ENCODE data around the gene OR51F1. TPM values are rescaled to one million over a fixed set of nuclear protein-coding genes. Genes with fewer than 3 reads are reported as not detected.

OR51F1 gene
- total and polyA plus RNA-seq, 7 donors: not detected

GRCh38 chr11:4798427-4799183 lies 28.9 kb upstream of the OR51F1 start:
- H3K9me3 ChIP-seq: no peaks in the 10 kb centered on the region
- no peaks in the 10 kb centered on the region for H3K36me3 ChIP-seq
- WGBS, 2 donors: 58 to 69% methylated on average over 6 of the region's 6 CpGs
- no peak overlapping the region for H3K4me3 ChIP-seq
- intact Hi-C loops (cut with DNase I): no loop called here
- H3K4me1 ChIP-seq: no peaks in the 10 kb centered on the region
- H3K27me3 ChIP-seq: no peaks in the 10 kb centered on the region
- DNase-seq: no peak
- TF ChIP-seq EP300 (IDR thresholded peaks at IDR 0.05) (no peak), CTCF (IDR thresholded peaks at IDR 0.05) (no peak), POLR2AphosphoS5 (IDR thresholded peaks at IDR 0.05) (no peak), POLR2A (IDR thresholded peaks at IDR 0.05) (no peak)
- H3K27ac ChIP-seq: no peak overlapping the region

- Histone ChIP-seq H3K27ac (no peak overlapping the region), H3K27me3 (no peaks in the 10 kb centered on the region), H3K4me3 (no peak overlapping the region), H3K4me1 (no peaks in the 10 kb centered on the region), H3K36me3 (no peaks in the 10 kb centered on the region), H3K9me3 (no peaks in the 10 kb centered on the region)
- intact Hi-C loops (cut with DNase I): no loop called here
- TF ChIP-seq CTCF (IDR thresholded peaks at IDR 0.05) (no peak), EP300 (IDR thresholded peaks at IDR 0.05) (no peak), POLR2A (IDR thresholded peaks at IDR 0.05) (no peak), POLR2AphosphoS5 (IDR thresholded peaks at IDR 0.05) (no peak)
- DNase-seq: no peak
- 0 to 19% methylated on average over 2 of the region's 2 CpGs for WGBS, 2 donors
Measured at GRCh38 chr11:4797206-4797605, 27.5 kb upstream of the OR51F1 start.

- intact Hi-C loops (cut with DNase I): no loop called here
- Histone ChIP-seq H3K4me1 (no peaks in the 10 kb centered on the region), H3K27ac (no peak overlapping the region), H3K27me3 (no peaks in the 10 kb centered on the region), H3K4me3 (no peak overlapping the region), H3K36me3 (no peaks in the 10 kb centered on the region), H3K9me3 (no peaks in the 10 kb centered on the region)
- 61 to 75% methylated on average over 1 of the region's 1 CpG for WGBS, 2 donors
- no peak for DNase-seq
- TF ChIP-seq POLR2AphosphoS5 (IDR thresholded peaks at IDR 0.05): no peak
- no peak for TF ChIP-seq EP300 (IDR thresholded peaks at IDR 0.05)
- TF ChIP-seq CTCF (IDR thresholded peaks at IDR 0.05): no peak
- no peak for TF ChIP-seq POLR2A (IDR thresholded peaks at IDR 0.05)
Measured at GRCh38 chr11:4782454-4782853, 12.7 kb upstream of the OR51F1 start.

- no peaks in the 10 kb centered on the region for H3K27me3 ChIP-seq
- TF ChIP-seq EP300 (IDR thresholded peaks at IDR 0.05): no peak
- TF ChIP-seq POLR2A (IDR thresholded peaks at IDR 0.05): no peak
- TF ChIP-seq CTCF (IDR thresholded peaks at IDR 0.05): no peak
- no peak for TF ChIP-seq POLR2AphosphoS5 (IDR thresholded peaks at IDR 0.05)
- H3K4me3 ChIP-seq: no peak overlapping the region
- H3K4me1 ChIP-seq: no peaks in the 10 kb centered on the region
- intact Hi-C loops (cut with DNase I): no loop called here
- H3K9me3 ChIP-seq: no peaks in the 10 kb centered on the region
- H3K36me3 ChIP-seq: no peaks in the 10 kb centered on the region
- H3K27ac ChIP-seq: no peak overlapping the region
- no peak for DNase-seq
Measured at GRCh38 chr11:4768094-4768493, 1.6 kb downstream of the OR51F1 start.
